ENCODE results near the gene EXOG.

Gene EXOG, protein sequence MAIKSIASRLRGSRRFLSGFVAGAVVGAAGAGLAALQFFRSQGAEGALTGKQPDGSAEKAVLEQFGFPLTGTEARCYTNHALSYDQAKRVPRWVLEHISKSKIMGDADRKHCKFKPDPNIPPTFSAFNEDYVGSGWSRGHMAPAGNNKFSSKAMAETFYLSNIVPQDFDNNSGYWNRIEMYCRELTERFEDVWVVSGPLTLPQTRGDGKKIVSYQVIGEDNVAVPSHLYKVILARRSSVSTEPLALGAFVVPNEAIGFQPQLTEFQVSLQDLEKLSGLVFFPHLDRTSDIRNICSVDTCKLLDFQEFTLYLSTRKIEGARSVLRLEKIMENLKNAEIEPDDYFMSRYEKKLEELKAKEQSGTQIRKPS

DNA sequence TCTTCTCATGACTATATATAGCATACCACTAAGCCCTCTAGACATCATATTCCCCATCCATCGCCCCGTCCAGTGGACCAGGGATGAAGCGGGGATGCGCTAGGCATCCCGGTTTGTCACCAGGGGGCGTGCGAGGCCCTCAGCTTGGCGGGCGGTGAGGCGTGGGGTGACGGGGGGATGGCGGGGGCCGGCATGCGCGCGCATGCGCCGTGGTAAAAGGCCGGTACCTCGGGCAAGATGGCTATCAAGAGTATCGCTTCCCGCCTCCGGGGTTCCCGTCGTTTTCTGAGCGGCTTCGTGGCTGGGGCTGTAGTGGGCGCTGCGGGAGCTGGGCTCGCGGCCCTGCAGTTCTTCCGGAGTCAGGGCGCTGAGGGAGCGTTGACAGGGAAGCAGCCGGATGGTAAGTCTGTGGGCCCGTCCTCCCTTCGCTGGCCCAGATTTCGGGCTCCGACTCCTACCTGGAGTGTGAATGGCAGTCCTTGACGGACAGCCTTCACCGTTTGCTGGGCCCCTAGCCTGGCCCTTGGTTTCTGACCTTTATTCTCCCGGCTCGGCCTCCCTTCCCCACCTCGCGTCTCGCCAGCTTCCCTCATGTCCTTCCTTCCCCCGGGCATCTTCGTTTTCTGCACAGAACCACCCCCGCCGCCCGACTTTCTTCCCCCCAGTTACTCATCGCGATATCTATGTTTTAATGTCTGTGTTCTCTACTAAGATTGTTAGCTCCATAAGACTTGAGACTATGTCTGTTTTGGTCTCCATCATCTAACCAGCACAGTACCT lies at the start of gene EXOG:
Gene EXOG (plus strand): TSS at position 210 of the 780 bp plus-strand sequence. CDS start 28 bp downstream, at position 238.
- peak; percentile 90 to 91 for DNase-seq (ENCODE audit: low read depth in 2 of 2, low spot score in 1 of 2)

DNA sequence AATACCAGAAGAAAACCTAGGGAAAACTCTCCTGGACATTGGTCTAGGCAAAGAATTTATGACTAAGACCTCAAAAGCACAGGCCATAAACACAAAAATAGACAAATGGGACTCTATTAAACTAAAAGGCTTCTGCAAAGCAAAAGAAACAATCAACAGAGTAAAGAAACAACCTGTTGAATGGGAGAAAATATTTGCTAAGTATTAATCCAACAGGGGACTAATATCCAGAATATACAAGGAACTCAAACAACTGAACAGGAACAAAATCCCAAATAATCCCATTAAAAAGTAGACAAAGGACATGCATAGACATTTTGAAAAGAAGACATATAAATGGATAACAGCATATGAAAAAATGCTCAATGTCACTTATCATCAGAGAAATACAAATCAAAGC lies 49.3 kb upstream of the EXOG start:
- no peak for DNase-seq (ENCODE audit: low read depth in 2 of 2, low spot score in 1 of 2)

DNA sequence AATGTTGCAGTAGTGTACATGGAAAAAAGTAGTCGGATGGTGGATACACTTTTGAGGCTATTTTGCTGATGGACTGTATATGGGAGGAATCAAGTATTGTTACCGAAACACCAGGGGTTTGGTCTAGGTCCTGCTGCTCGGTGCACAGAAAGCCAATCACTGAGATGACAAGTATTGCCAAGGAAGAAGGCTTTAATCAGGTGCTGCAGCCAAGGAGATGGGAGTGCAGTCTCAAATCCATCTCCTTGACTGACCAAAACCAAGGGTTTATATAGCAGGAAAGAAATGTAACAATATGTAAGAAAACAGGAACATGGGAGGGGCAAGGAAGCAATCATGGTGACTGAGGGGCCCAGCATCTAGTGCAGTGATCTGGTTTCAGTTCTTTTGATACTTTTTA lies 45.3 kb upstream of the EXOG start:
- no peak for DNase-seq (ENCODE audit: low read depth in 2 of 2, low spot score in 1 of 2)

DNA sequence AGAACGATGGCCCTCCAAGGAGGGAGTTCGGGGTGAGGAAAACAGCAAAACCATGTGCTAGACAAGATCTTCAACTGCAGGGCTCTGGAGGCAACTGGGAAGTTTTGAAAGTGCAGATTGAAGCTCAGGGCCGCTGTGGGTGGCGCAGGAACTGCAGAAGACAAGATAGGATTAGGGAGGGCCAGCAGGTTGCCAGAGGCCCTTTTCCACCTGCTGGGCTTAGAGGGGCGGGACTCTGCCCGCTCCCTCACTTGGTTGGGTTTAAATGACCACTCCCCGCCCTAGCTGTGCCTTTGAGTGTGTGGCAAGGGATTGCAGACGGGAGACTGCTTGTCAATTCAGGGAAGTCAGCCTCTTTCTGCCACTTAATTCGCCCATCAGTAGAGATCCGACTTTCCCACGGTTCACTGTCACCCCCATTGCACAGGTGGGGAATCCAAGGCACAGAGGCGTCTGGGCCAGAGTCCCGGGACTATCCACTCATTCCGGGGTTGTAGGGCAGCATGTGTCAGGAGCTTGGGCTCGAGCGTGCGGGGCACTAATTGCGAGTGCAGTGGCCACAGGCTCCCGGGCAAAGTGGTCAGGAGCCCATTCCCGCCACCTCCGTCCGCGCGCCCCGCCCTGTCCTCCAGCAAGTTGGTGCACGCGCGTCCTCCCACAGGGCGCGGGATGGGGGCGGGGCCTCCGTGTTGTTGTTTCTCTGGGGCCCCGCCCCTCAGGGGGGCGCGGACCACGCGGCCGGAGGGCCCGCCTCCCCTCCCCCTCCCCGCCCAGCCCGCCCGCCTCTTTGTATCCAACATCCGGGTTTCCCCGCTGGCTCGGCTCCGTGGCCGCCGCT lies 42.8 kb upstream of the EXOG start, which contains the start of gene ACVR2B:
Gene ACVR2B (plus strand): TSS at position 816 of the 838 bp plus-strand sequence. CDS start 433 bp downstream, outside the sequence.
- DNase-seq (ENCODE audit: low read depth in 2 of 2, low spot score in 1 of 2), result peak in 1 of 2 donors; percentile 35

DNA sequence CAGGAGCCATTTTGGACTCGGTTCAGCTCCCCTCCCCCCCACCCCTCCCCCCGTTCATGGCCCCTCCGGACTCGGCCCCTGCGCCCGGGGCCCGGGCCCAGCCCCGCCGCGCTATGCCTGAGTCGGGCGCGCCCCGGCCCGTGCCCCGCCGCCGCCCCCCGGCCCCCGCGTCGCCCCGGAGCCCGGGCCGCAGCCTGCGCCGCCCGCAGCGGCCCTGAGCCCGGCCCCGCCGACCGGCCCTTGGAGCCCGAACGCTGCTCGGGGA lies 42.3 kb upstream of the EXOG start:
- DNase-seq (ENCODE audit: low read depth in 2 of 2, low spot score in 1 of 2), result no peak

DNA sequence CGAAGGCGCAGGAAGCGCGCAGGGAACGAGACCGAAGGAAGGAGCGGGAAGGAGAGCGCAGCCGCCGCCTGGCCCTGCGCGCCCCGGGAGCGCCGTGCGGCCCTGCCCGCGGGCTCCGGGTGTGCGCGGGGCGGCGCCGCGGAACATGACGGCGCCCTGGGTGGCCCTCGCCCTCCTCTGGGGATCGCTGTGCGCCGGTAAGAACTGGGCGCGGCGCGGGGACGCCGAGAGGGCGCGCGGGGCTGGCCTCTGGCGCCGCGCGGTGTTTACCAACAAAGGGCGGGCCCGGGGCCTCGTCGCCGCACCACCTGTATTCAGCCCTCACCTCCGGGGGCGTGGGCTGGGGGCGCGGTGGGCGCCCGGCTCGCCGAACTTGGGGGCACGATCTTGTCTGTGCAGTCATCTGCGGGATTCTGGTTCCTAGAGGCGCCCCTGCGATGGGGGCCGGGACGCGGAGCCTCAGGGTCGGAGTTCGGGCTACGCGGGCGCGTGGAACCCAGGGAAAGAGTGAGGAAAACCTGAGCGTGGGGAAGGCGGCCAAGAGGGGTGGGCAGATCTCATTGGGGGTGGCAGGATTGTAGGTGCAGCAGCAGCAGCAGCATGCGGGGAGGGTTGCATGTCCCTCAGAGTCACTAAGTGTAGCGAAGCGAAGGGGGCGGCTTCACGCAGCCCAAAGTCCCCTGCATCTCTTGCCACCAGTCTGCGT lies 41.8 kb upstream of the EXOG start:
- no peak for DNase-seq (ENCODE audit: low read depth in 2 of 2, low spot score in 1 of 2)

DNA sequence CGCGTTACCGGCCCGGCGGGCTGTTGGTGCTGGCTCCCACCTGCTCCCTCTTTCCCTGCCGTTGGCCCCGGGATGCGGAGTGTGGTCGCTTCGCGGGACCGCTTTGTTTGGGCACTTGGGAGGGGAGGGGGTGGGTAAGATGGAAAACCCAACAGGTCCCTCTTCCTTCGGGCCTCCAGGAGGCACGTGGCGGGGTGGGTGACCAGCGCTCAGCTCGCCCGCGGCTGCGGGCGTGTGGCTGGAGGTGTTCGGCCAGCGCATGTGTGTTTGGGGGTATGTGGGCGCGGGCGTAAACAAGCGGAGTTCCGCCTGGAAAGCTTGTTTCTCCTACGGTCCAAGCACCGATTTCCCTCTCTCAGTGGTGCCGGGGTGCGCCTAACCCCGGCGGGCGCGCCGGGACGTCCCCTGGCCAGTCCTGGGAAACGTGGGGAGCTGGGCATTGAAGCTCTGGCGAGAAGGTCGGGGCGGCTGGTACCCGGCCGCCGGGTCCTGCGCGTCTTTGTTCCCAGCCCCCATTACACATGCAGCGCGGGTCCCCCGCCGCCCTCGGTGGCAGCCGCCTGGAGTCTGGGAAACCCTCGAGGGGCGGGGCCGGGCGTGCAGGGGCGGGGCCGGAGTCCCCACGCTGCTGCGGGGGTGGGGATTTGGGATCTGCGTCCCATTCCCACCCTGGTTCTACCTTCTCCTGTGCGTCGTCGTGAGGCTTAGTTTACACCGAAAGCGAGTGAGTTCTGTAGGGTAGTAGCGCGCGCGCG lies 41.1 kb upstream of the EXOG start:
- no peak for DNase-seq (ENCODE audit: low read depth in 2 of 2, low spot score in 1 of 2)

DNA sequence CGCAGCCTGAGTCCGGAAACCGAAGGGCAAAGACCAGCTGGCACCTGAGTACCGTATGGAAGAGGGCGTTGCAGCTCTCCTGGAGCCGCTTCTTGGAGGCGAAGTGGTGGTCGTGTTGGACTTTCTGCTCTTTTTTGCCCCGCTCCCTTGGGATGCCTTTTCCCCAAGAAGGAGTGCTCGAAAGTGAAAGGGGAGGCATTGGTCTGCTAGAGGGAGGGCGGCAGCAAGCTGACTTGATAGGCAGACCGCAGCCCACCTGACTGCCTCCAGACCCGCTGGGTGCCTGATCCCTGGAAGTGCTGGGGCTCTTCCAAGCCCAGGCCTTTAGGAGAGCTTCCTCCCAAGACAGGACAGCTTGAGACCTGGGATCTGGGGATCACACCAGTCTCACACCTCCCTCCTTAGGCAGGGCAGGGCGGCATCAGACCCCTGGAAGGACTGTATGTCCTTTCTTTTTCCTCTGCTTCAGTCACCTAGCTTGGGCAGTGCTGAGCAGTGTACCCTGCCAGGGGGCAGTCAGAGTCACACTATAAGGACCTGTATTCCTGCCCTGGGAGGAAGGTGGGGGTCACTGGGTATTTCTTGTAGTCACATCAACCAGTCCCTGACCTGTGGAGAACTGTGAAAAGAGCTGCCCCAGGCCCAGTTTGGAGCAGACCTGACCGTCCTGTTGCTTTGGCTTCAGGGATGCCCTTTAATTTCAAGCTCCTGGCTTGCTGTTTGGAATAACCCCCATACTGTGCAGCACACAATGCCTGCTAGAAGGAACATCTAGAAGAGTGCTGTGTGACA lies 40.3 kb upstream of the EXOG start:
- DNase-seq (ENCODE audit: low read depth in 2 of 2, low spot score in 1 of 2), result no peak

DNA sequence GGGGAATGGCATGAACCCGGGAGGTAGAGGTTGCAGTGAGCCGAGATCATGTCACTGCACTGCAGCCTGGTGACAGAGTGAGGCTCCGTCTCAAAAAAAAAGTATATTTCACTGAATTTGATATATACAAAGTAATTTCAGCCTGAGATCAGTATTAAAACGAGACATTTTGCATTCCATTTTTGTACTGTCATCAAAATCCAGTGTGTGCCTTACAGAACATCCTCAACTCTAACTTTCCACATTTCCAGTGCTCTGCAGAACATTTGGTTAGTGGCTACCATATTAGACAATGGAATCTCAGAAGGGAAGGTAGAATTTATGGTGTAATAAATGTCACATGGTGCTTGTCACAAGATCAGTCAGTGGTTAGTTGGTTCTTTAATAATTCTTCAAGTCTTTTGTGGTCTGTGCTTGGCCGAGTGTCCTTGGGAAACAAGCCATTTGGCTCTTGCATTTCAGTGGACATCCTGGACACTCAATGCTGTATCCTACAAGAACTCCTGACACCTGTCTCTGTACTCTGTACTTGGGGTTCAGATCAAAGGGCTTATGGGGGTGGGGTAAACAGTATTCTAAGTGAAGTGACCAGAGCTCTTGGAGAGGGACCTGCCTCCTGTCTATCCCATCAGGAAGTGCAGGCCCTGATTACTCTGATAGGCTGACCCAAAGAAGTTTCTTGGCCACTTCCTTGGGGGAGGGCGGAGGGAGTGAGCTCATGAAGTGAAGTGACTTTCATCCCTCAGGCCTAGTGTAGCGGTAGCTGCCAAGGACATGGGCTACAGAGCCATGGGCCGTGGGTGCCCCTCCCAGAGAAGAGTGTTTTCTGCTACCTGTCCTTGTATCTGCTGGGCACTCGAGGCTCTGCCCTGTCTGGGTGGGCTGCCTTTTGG lies 38.8 kb upstream of the EXOG start:
- DNase-seq (ENCODE audit: low read depth in 2 of 2, low spot score in 1 of 2), result no peak

DNA sequence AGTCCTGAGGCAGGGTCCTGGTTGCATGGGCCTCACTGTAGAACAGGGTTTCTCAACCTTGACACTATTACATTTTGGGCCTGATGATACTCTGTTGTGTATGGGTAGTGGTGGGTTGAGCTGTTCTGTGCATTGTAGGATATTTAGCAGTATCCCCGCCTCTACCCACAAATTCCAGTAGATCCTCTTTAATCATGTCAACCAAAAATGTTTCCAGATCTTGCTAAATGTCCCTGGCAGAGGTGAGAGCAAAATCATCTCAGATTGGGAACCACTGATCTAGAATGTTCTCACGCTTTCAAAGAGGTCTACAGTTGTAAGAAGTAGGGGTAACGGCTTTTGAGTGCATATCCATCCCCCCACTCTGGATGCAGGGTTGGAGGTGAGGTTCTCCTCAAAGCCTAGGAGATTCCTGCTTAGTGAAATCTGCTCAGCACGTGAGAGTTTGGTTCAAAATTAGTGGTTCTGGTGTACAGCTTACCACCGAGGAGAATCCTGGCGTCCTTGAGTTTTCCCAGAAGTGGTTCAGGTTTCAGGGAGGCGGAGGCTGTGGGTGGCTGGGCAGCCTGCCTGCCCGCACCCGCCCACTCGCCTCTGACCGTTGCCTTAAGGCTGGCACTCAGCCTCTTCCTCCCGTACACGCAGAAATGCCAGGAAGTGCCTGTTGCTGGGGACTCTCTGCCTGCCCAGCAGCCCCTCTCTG lies 37.2 kb upstream of the EXOG start:
- DNase-seq (ENCODE audit: low read depth in 2 of 2, low spot score in 1 of 2), result no peak

DNA sequence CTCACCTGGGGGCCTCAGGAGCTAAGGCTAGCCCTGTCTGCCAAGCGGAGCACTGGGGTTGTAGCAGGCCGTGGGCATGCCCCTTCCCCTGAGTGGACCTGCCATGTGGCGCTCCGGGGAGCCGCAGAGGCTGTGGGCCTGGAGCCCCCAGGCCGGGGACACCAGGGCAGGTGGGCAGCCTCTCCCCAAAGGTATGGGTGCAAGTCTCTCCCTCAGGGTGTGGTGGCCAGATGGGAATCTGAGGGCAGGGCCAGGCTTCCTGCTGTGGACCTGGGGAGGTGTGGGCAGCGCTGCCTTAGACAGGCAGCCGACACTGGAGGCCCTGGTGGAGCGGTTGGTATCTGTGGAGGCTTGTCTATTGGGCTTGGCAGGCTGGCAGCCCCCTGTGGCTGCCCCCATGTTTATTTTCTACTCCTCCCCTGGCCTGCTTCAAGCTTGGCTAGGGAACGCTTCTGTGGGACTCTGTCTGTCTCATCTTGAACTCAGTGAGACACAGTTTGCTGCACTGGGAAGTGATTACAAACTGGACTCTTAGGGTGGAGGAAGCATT lies 36.6 kb upstream of the EXOG start:
- no peak for DNase-seq (ENCODE audit: low read depth in 2 of 2, low spot score in 1 of 2)

DNA sequence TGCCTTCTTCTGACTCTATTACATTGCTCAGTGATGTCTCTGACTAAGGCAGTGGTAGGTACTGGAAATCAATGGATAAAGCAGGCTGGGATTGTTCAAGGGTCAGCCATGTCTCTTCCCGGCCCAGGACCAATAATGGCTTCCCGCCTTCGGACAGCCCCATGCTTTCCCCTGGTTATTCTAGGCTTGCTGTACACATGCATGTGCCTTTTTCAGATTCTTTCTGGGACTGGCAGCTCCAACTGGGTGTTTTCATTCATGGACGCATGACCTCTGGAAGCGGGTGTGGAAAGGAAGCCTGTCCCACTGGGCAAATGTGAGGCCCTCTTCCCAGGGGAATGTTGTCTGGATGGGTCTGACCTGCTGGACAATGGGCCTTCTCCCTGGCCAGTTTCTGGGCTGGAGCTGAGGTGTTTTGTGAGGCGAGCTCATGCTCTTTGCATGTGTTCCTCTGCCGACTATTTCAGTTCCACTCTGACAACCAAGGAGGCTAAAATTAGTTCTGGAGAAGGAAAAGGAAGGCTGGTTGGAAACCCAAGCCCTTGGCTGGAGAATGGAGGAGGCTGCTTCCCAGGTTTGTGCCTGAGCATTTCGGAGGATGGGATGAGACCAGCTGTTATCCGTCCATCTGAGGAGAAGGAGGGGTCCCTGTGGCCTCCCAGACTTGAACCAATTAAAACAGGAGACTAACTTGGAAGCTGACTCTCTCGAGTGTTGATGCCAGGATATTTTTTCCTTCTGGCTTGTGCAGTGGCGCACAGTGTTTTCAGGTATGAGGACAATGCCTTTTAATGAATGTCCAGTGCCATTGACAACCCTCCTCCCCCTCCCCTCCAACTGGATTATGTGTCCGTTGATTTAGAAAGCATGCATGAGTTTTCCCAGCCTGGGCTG lies 35.5 kb upstream of the EXOG start:
- DNase-seq (ENCODE audit: low read depth in 2 of 2, low spot score in 1 of 2), result no peak

DNA sequence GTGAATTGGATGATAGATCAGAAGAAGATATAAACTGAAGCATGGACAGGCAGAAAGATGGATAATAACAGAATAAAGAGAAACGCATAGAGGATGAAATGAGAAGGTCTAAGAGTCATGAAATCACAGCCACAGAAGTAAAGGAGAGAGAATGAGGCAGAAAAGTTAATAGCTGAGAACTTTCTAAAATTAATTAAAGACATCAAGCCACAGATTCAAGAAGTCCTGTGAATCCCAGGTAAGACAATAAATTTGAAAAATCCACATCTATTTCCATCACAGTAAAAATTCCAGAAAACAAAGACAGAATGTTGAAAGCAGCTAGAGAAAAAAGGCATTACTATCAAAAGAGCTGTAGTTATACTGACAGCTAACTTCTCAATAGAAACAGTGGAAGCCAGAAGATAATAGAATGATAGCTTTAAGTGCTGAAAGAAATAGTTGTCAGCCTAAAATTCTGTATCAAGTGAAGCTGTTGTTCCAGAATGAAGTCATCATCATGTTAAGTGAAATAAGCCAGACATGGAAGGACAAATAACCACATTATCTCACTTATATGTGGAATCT lies 30.5 kb upstream of the EXOG start:
- DNase-seq (ENCODE audit: low read depth in 2 of 2, low spot score in 1 of 2), result no peak

DNA sequence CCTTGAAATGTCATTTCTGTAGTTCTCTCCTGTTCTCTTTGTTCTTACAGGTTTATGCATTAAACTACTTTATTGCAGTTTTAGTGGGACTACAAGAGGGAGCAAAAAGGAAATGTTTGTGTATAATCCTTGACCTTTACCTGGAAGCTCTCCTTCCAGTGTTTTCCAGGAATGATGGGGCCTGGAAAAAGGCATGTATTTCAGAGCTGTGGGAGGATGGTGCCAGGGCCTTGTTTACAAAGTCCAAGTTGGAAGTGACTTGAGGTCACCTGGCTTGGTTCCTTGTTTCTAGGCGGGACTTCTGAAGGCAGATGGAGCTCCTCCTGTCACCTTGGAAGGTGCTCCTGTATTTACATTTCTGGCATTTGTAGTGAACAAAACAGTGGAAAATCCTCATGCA lies 27.4 kb upstream of the EXOG start:
- no peak for DNase-seq (ENCODE audit: low read depth in 2 of 2, low spot score in 1 of 2)

DNA sequence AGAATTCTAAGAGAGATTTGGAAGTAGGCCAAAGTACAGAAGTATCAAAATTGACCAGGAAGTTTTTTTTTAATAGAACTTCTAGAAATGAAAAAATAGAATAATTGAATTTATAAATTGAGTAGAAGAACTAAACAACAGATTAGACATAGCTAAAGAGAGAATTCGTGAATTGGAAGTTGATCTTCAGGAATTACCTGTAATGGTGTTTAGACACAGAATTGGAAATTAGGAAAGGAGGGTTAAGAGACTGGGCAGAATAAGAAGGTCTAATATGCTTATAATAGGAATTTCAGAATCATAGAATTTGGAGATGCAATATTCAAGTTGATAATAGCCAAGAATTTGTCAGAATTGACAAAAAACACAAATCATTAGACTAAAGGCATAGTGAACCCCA lies 26.3 kb upstream of the EXOG start:
- no peak for DNase-seq (ENCODE audit: low read depth in 2 of 2, low spot score in 1 of 2)

DNA sequence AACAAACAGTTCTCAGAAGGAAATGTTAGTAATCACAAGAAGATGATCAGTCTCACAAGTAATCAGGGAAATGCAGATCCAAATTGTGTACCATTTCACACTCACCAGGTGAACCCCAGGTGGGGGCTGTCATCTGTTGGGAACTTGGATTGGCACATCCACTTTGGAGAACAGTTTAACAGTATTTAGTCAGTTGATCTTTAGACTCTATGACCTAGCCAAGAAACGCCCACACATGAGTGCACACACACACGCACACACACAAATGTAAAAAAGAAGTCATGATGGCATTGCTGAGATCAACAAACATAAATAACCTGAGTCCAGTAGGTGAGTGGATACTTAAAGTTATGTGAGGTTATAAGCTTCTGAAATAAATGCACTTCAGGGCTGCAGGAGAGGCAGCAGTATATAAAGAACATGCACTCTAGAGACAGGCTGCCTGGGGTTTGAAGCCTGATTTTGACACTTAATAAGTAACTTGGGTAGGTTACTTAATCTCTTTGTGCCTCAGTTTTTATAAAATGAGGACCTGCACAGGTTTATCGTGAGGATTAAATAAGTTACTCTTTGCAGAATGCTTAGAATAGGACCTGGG lies 24.8 kb upstream of the EXOG start:
- DNase-seq (ENCODE audit: low read depth in 2 of 2, low spot score in 1 of 2), result no peak

Data from stimulated activated CD8-positive, alpha-beta memory T cell treated with anti-CD3 and anti-CD28 coated beads, Interleukin-4, amount 100 ng/mL, for 1 hour (primary cell).